Neural cell (in vitro differentiated cells): ENCODE results near the gene ZBTB7C. TPM values are rescaled to one million over a fixed set of nuclear protein-coding genes. Genes with fewer than 3 reads are reported as not detected.

ENCODE experiments used
- H2AFZ ChIP-seq: fragments of 200-600, 300-800 bp; sonication (generic), shearing (Covaris generic); 2 replicates; pipeline ENCODE4 v1.6.0; 2014; ENCODE audit warnings: low read depth, mild to moderate bottlenecking, antibody characterized with exemption, low read length, moderate library complexity
- H3F3A ChIP-seq: fragments of 200-600 bp; shearing (Covaris generic); 2 replicates; pipeline ENCODE4 v1.6.1; 2016; ENCODE audit warnings: mild to moderate bottlenecking, moderate library complexity, mixed read lengths, antibody characterized with exemption, low read length; ENCODE audit not compliant: insufficient read depth, poor library complexity, severe bottlenecking
- H3K27ac ChIP-seq: fragments of 200-600, 300-800 bp; sonication (generic), shearing (Covaris generic); 2 replicates; pipeline ENCODE4 v1.5.1; 2014; ENCODE audit warnings: mild to moderate bottlenecking, low read length, moderate library complexity
- H3K27me3 ChIP-seq: fragments of 300-800, 200-600 bp; sonication (generic), shearing (Covaris generic); 2 replicates; pipeline ENCODE4 v1.6.0; 2014; ENCODE audit warnings: mild to moderate bottlenecking, low read depth, low read length, moderate library complexity; ENCODE audit not compliant: insufficient read depth
- H3K36me3 ChIP-seq: fragments of 300-800, 200-600 bp; sonication (generic), shearing (Covaris generic); 2 replicates; pipeline ENCODE4 v1.5.1; 2014; ENCODE audit warnings: mild to moderate bottlenecking, antibody characterized with exemption, low read length, moderate library complexity; ENCODE audit not compliant: insufficient read depth
- H3K4me2 ChIP-seq: fragments of 300-800, 200-600 bp; sonication (generic), shearing (Covaris generic); 2 replicates; pipeline ENCODE4 v1.6.0; 2014; ENCODE audit warnings: mild to moderate bottlenecking, low read length
- H3K4me3 ChIP-seq: fragments of 300-800, 200-600 bp; sonication (generic), shearing (Covaris generic); 2 replicates; pipeline ENCODE4 v1.5.1; 2014; ENCODE audit warnings: mild to moderate bottlenecking, low read length, moderate library complexity
- H3K79me2 ChIP-seq: fragments of 200-600 bp; shearing (Covaris generic); replicated peaks from 2 replicates; pipeline ENCODE4 v1.6.0; 2014; ENCODE audit warnings: mild to moderate bottlenecking, low read length, moderate library complexity; ENCODE audit not compliant: insufficient read depth
- H3K9ac ChIP-seq: fragments of 300-800, 200-600 bp; sonication (generic), shearing (Covaris generic); 2 replicates; pipeline ENCODE4 v1.6.1; 2016; ENCODE audit warnings: mild to moderate bottlenecking, low read length, mixed read lengths
- H3K9me2 ChIP-seq: fragments of 200-600 bp; shearing (Covaris generic); 2 replicates; pipeline ENCODE4 v1.6.1; 2016; ENCODE audit warnings: mild to moderate bottlenecking, low read length, mixed read lengths; ENCODE audit not compliant: insufficient read depth
- H3K9me3 ChIP-seq: fragments of 200-600, 300-800 bp; sonication (generic), shearing (Covaris generic); 2 replicates; pipeline ENCODE4 v1.6.1; 2016; ENCODE audit warnings: mild to moderate bottlenecking, mixed run types, low read length, moderate library complexity, mixed read lengths
- H4K20me1 ChIP-seq: fragments of 200-600 bp; shearing (Covaris generic); 2 replicates; pipeline ENCODE4 v1.6.1; 2016; ENCODE audit warnings: mild to moderate bottlenecking, mixed run types; ENCODE audit not compliant: insufficient read depth
- EP300 ChIP-seq: fragments of 450-650 bp; conservative IDR thresholded peaks from 2 replicates; pipeline ENCODE4 v1.6.1; 2014; ENCODE audit warnings: antibody characterized with exemption, mild to moderate bottlenecking, moderate library complexity; ENCODE audit not compliant: poor library complexity, severe bottlenecking
- EZH2 ChIP-seq: fragments of 200-600, 300-800 bp; shearing (Covaris generic), sonication (generic); IDR thresholded peaks from 2 replicates; pipeline ENCODE4 v1.6.1; 2014; ENCODE audit warnings: antibody characterized with exemption, low read length, borderline replicate concordance, mild to moderate bottlenecking; ENCODE audit not compliant: insufficient read depth, poor library complexity, severe bottlenecking
- MXI1 ChIP-seq: fragments of 450-650 bp; conservative IDR thresholded peaks from 2 replicates; pipeline ENCODE4 v1.6.1; 2014; ENCODE audit warnings: antibody characterized with exemption, mild to moderate bottlenecking; ENCODE audit not compliant: poor library complexity, severe bottlenecking
- POLR2AphosphoS5 ChIP-seq: IDR thresholded peaks from 2 replicates; pipeline ENCODE4 v1.6.1; 2012
- RAD21 ChIP-seq: fragments of 450-650 bp; conservative IDR thresholded peaks from 2 replicates; pipeline ENCODE4 v1.6.1; 2014; ENCODE audit warnings: antibody characterized with exemption, mild to moderate bottlenecking, moderate library complexity
- REST ChIP-seq: IDR thresholded peaks from 2 replicates; pipeline ENCODE4 v1.6.1; 2012; ENCODE audit warnings: borderline replicate concordance
- SMC3 ChIP-seq: fragments of 450-650 bp; conservative IDR thresholded peaks from 2 replicates; pipeline ENCODE4 v1.6.1; 2014; ENCODE audit warnings: antibody characterized with exemption, mild to moderate bottlenecking, moderate library complexity; ENCODE audit not compliant: poor library complexity
- TAF1 ChIP-seq: IDR thresholded peaks from 2 replicates; pipeline ENCODE4 v1.6.1; 2012; ENCODE audit warnings: low read depth
- polyA plus RNA-seq: library from polyadenylated mRNA; depleted of rRNA; stranded (reverse); fragments of >200 nt; gene quantifications from 2 replicates; pipeline ENCODE4 v1.2.3, GENCODE V29; 2014
- TF ChIP-seq, protein P1 (sequence below): fragments of 450-650 bp; IDR thresholded peaks from 2 replicates; pipeline ENCODE4 v1.5.1; 2014; ENCODE audit warnings: antibody characterized with exemption, mild to moderate bottlenecking, moderate library complexity; ENCODE audit not compliant: poor library complexity, severe bottlenecking

Gene ZBTB7C
- polyA plus RNA-seq, 1 donor from 2014 or later, result 2.4 TPM

DNA sequence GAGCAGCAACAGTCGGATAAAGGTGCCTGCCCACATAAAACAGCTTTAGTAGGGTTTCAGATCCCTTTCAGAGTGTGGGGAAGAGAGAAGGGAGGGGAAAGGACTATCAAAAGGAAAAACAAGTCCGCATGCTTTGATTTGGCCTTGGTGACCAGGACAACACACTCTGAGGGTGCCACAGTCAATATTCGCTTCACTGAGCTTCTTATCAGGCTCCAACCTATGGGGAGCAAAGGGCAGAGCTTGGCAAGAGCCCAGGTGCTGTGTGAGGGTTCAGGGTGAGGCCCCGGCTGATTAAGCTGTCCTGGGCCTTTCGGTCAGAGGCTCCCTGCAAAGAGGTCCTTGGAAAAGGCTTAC lies 241.3 kb downstream of the ZBTB7C start:
- no peaks in the 10 kb centered on the region for H3K79me2 ChIP-seq
- no peaks in the 10 kb centered on the region for H3K9me3 ChIP-seq
- H3K36me3 ChIP-seq, result no peaks in the 10 kb centered on the region
- H3K4me3 ChIP-seq, result no peak overlapping the region
- H3F3A ChIP-seq, result no peaks in the 10 kb centered on the region
- no peaks in the 10 kb centered on the region for H3K9me2 ChIP-seq
- H2AFZ ChIP-seq, result no peak overlapping the region
- H3K4me2 ChIP-seq, result no peak overlapping the region
- no peak for TF ChIP-seq RAD21
- TF ChIP-seq MXI1, result no peak
- TF ChIP-seq EP300, result no peak
- TF ChIP-seq TAF1, result no peak
- TF ChIP-seq REST, result no peak
- TF ChIP-seq SMC3, result no peak
- TF ChIP-seq, protein P1, sequence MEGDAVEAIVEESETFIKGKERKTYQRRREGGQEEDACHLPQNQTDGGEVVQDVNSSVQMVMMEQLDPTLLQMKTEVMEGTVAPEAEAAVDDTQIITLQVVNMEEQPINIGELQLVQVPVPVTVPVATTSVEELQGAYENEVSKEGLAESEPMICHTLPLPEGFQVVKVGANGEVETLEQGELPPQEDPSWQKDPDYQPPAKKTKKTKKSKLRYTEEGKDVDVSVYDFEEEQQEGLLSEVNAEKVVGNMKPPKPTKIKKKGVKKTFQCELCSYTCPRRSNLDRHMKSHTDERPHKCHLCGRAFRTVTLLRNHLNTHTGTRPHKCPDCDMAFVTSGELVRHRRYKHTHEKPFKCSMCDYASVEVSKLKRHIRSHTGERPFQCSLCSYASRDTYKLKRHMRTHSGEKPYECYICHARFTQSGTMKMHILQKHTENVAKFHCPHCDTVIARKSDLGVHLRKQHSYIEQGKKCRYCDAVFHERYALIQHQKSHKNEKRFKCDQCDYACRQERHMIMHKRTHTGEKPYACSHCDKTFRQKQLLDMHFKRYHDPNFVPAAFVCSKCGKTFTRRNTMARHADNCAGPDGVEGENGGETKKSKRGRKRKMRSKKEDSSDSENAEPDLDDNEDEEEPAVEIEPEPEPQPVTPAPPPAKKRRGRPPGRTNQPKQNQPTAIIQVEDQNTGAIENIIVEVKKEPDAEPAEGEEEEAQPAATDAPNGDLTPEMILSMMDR, result no peak
- no peak for TF ChIP-seq EZH2
- no peak for TF ChIP-seq POLR2AphosphoS5
- no peak overlapping the region for H3K27ac ChIP-seq
- no peak overlapping the region for H3K9ac ChIP-seq
- no peaks in the 10 kb centered on the region for H4K20me1 ChIP-seq
- no peaks in the 10 kb centered on the region for H3K27me3 ChIP-seq

GRCh38 chr18:48166336-48166875 lies 242.8 kb downstream of the ZBTB7C start:
- TF ChIP-seq RAD21 (no peak), POLR2AphosphoS5 (no peak), SMC3 (no peak), MXI1 (no peak), REST (no peak), EP300 (no peak), EZH2 (no peak), TAF1 (no peak)
- TF ChIP-seq, protein P1, result no peak
- no peak overlapping the region for H3K4me2 ChIP-seq
- no peak overlapping the region for H3K27ac ChIP-seq
- no peaks in the 10 kb centered on the region for H4K20me1 ChIP-seq
- no peaks in the 10 kb centered on the region for H3K9me2 ChIP-seq
- H3K4me3 ChIP-seq, result no peak overlapping the region
- H3K79me2 ChIP-seq, result no peaks in the 10 kb centered on the region
- no peaks in the 10 kb centered on the region for H3K9me3 ChIP-seq
- H3K9ac ChIP-seq, result no peak overlapping the region
- H3K36me3 ChIP-seq, result no peaks in the 10 kb centered on the region
- no peaks in the 10 kb centered on the region for H3F3A ChIP-seq
- H3K27me3 ChIP-seq, result no peaks in the 10 kb centered on the region
- no peak overlapping the region for H2AFZ ChIP-seq
